Gastroesophageal sphincter (tissue), 4 donors: ENCODE data around the gene ZNF837. TPM values are rescaled to one million over a fixed set of nuclear protein-coding genes. Genes with fewer than 3 reads are reported as not detected.

Experiments
- ATAC-seq: fragments of 150-250 bp; one replicate; pipeline ENCODE4 v1.9.1; 2016; ENCODE audit warnings: mild to moderate bottlenecking, moderate library complexity
- H3K27ac ChIP-seq, 4 donors: fragments of 200-600 bp; sonication (generic) in 3 of 4; 1 replicate in 3 of 4; 2 replicates in 1 of 4; pipeline ENCODE4 v1.5.1; 2016 to 2019
- H3K27me3 ChIP-seq: fragments of 200-600 bp; sonication (generic); one replicate; pipeline ENCODE4 v1.5.1; 2019
- H3K36me3 ChIP-seq, 2 donors: fragments of 200-600 bp; sonication (generic); one replicate each; pipeline ENCODE4 v1.5.1; 2019; ENCODE audit warnings: control low read depth in 1 of 2
- H3K4me1 ChIP-seq, 3 donors: fragments of 200-600 bp; sonication (generic); 1 replicate in 2 of 3; 2 replicates in 1 of 3; pipeline ENCODE4 v1.5.1; 2016 to 2019; ENCODE audit warnings: control low read depth in 2 of 3
- H3K4me3 ChIP-seq, 2 donors: fragments of 200-600 bp; sonication (generic); one replicate each; pipeline ENCODE4 v1.5.1; 2019; ENCODE audit warnings: mild to moderate bottlenecking in 1 of 2, moderate library complexity in 1 of 2
- H3K9me3 ChIP-seq, 3 donors: fragments of 200-600 bp; sonication (generic); one replicate each; pipeline ENCODE4 v1.5.1; 2017 to 2019; ENCODE audit warnings: control low read depth in 2 of 3
- EP300 ChIP-seq: sonication (generic); formaldehyde crosslinking; IDR thresholded peaks from one replicate; pipeline ENCODE4 v1.6.1; 2017; ENCODE audit warnings: antibody characterized with exemption, mild to moderate bottlenecking
- POLR2A ChIP-seq, 2 donors: fragments of 450-650 bp; IDR thresholded peaks; one replicate each; pipeline ENCODE4 v1.6.1; 2017; ENCODE audit warnings: antibody characterized with exemption in 2 of 2, mild to moderate bottlenecking in 2 of 2, moderate library complexity in 1 of 2
- POLR2AphosphoS5 ChIP-seq: sonication (generic); formaldehyde crosslinking; IDR thresholded peaks from one replicate; pipeline ENCODE4 v1.6.1; 2017; ENCODE audit warnings: antibody characterized with exemption
- WGBS, 2 donors: methylation state at CpG; one replicate each; pipeline ENCODE4 v1.1.5; 2018; ENCODE audit warnings: low coverage in 1 of 2; 5-methylcytosine and 5-hydroxymethylcytosine counted together
- total RNA-seq, 4 donors: library from RNA; depleted of rRNA; stranded (reverse); fragments of >200 nt; gene quantifications; one replicate each; pipeline ENCODE4 v1.1.0, GENCODE V29; 2016
- TF ChIP-seq, protein P1 (sequence below), 4 experiments: fragments of 200-600 bp in 2 of 4; fragments of 450-650 bp in 2 of 4; sonication (generic) in 1 of 4; IDR thresholded peaks; one replicate each; pipeline ENCODE4 v1.5.1; 2017 to 2019; ENCODE audit warnings: antibody characterized with exemption in 4 of 4, mild to moderate bottlenecking in 2 of 4, moderate library complexity in 2 of 4

Gene ZNF837
- total RNA-seq, 4 donors from 2014 or later: 0.99 to 3.7 (median 2.4) TPM

DNA sequence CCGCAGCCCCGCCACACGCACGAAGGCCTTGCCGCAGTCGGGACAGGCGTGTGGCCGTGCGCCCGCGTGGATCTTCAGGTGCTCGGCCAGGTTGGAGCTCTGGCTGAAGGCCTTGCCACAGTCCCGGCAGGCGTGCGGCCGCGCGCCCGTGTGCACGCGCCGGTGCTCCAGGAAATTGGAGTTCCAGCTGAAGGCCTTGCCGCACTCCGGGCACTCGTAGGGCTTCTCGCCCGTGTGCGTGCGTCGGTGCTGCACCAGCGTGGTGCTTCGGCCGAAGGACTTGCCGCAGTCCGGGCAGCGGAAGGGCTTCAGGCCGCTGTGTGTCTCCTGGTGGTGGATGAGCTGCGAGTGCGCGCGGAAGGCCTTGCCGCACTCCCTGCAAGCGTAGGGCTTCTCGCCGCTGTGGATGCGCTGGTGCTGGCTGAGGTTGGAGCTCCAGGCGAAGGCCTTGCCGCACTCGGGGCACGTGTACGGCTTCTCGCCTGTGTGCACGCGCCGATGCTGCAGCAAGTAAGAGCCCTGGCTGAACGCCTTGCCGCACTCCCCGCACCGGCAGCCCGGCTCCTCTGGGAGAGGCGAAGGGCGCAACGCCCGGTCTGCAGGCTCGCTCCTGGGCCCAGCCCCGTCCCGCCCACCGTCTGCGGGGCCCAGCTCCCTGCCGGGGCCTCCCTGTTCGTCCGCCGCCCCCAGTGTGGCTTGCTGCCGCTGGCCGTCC, 23.9 kb downstream of the ZNF837 start:
- ATAC-seq: no peak
- Histone ChIP-seq H3K9me3 (peaks cover 0 to 9% (median 0%) of the 10 kb centered on the region in 3 donors), H3K4me3 (peak overlapping the region in 1 of 2 donors; percentile 38), H3K36me3 (no peaks in the 10 kb centered on the region), H3K27ac (no peak overlapping the region), H3K27me3 (peaks cover 61% of the 10 kb centered on the region), H3K4me1 (peaks cover 0 to 32% (median 7%) of the 10 kb centered on the region in 3 donors)
- WGBS, 2 donors: no CpG with 5 or more reads among the region's 75 CpGs
- TF ChIP-seq EP300 (no peak), POLR2A (IDR thresholded peaks at IDR 0.05) (no peak), POLR2AphosphoS5 (no peak)
- TF ChIP-seq, protein P1, sequence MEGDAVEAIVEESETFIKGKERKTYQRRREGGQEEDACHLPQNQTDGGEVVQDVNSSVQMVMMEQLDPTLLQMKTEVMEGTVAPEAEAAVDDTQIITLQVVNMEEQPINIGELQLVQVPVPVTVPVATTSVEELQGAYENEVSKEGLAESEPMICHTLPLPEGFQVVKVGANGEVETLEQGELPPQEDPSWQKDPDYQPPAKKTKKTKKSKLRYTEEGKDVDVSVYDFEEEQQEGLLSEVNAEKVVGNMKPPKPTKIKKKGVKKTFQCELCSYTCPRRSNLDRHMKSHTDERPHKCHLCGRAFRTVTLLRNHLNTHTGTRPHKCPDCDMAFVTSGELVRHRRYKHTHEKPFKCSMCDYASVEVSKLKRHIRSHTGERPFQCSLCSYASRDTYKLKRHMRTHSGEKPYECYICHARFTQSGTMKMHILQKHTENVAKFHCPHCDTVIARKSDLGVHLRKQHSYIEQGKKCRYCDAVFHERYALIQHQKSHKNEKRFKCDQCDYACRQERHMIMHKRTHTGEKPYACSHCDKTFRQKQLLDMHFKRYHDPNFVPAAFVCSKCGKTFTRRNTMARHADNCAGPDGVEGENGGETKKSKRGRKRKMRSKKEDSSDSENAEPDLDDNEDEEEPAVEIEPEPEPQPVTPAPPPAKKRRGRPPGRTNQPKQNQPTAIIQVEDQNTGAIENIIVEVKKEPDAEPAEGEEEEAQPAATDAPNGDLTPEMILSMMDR (IDR thresholded peaks at IDR 0.05): no peak

DNA sequence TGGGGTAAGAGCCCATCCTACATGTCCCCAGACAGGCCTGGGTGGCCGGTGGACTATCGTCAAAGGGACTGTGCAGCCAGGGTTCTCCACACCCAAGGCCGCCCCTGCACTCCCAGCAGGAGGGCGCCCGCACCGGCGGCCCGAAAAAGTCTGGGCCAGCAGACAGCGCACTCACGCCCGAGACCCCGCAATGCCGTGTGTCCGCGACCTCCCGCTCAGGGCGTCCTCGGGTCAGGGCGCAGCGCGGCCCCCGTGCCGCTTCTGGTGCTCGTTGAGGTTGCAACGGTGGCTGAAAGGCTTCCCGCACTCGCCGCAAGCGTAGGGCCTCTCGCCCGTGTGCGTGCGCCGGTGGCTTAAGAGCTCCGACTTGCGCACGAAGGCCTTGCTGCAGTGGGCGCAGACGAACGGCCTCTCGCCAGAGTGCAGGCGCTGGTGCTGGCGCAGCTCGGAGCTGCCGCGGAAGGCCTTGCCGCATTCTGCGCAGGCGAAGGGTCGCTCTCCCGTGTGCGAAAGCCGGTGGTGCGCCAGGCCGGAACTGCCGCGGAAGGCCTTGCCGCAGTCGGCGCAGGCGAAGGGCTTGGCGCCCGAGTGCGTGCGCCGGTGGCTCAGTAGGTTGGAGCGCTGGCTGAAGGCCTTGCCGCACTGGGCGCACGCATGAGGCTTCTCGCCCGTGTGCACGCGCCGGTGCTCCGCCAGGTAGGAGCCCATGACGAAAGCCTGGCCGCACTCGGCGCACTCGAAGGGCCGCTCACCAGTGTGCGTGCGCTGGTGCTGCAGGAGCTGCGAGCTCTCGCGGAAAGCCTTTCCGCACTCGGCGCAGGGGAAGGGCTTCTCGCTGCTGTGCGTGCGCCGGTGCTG, 24.7 kb downstream of the ZNF837 start:
- Histone ChIP-seq H3K4me3 (peak overlapping the region in 1 of 2 donors; percentile 38), H3K27me3 (peaks cover 69% of the 10 kb centered on the region), H3K4me1 (peaks cover 0 to 24% (median 2%) of the 10 kb centered on the region in 3 donors), H3K9me3 (peaks cover 0 to 9% (median 0%) of the 10 kb centered on the region in 3 donors), H3K36me3 (peaks cover 0 to 4% of the 10 kb centered on the region in 2 donors), H3K27ac (no peak overlapping the region)
- no CpG with 5 or more reads among the region's 94 CpGs for WGBS, 2 donors
- TF ChIP-seq, protein P1 (IDR thresholded peaks at IDR 0.05): no peak
- TF ChIP-seq POLR2A (IDR thresholded peaks at IDR 0.05): no peak
- TF ChIP-seq POLR2AphosphoS5: no peak
- TF ChIP-seq EP300: no peak
- ATAC-seq: no peak

DNA sequence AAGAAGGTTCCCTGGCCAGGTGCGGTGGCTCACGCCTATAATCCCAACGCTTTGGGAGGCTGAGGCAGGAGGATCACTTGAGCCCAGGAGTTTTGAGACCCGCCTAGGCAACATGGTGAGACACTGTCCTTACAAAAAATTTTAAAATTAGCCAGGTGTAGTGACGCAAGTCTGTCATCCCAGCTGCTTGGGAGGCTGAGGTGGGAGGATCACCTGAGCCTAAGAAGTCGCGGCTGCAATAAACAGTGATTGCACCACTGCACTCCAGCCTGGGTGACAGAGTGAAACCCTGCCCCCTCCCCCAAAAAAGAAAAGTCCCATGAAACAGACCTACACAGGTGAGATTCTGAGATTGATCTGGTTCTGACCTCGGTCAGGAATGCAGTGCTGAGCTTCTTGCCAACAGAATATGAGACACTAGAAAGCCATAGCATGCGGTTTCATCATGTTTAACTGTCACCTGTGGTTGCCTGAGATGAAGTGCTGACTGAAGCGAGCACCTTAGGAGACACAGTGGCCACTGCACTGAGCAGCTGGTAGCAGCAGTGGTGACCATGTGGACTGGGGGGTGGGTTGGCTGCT, 25.5 kb downstream of the ZNF837 start:
- peaks cover 77% of the 10 kb centered on the region for H3K27me3 ChIP-seq
- 60 to 87% methylated on average over 1 to 4 of the region's 10 CpGs for WGBS, 2 donors

DNA sequence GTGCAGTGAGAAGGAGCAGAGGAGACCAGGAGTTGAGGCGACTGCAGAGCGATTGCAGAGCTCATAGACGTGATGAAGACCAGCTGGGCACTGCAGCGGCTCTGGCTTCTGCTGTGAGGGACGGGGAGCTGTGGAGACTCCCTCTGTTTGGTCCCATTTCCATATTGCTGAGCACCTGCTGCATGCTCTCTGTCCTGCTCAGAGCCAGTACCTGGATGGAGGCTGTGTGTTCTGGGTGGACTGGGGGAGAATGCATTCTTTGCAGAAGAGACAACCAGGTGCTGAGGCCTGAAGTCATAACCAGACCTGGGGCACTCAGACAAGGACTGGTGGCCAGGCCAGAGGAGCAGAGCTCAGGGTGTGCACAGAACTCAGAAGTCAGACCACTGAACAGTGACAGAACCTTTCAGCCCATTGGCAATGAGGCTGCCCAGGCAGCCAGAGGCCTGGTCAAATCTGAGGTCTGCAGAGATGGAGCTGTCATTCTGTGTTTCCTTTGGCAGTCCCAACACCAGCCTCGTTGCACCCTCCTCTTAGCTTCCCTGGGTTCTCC, 26.3 kb downstream of the ZNF837 start:
- Histone ChIP-seq H3K4me3 (no peak overlapping the region), H3K27me3 (peaks cover 85% of the 10 kb centered on the region), H3K9me3 (peaks cover 0 to 9% (median 0%) of the 10 kb centered on the region in 3 donors), H3K4me1 (peaks cover 0 to 36% (median 5%) of the 10 kb centered on the region in 3 donors), H3K27ac (no peak overlapping the region), H3K36me3 (peaks cover 0 to 16% of the 10 kb centered on the region in 2 donors)
- TF ChIP-seq, protein P1 (IDR thresholded peaks at IDR 0.05): no peak
- TF ChIP-seq EP300: no peak
- no peak for TF ChIP-seq POLR2AphosphoS5
- TF ChIP-seq POLR2A (IDR thresholded peaks at IDR 0.05): no peak
- WGBS, 2 donors: 46 to 60% methylated on average over 4 to 6 of the region's 6 CpGs
- ATAC-seq: no peak

More for the DNA sequence above, 25.5 kb downstream of the ZNF837 start:
- peak overlapping the region in 1 of 2 donors; percentile 38 for H3K4me3 ChIP-seq
- no peak for ATAC-seq
- no peak overlapping the region for H3K27ac ChIP-seq
- H3K4me1 ChIP-seq: peaks cover 0 to 28% (median 5%) of the 10 kb centered on the region in 3 donors
- H3K36me3 ChIP-seq: peaks cover 0 to 12% of the 10 kb centered on the region in 2 donors
- TF ChIP-seq, protein P1 (IDR thresholded peaks at IDR 0.05): no peak
- TF ChIP-seq POLR2AphosphoS5 (no peak), EP300 (no peak), POLR2A (IDR thresholded peaks at IDR 0.05) (no peak)
- peaks cover 0 to 9% (median 0%) of the 10 kb centered on the region in 3 donors for H3K9me3 ChIP-seq
